NCI-H2227 (cell line): ENCODE data around the gene FN3KRP.
"Not testable (repeated sequence)": the region's sequence is repeated elsewhere in the genome, so short reads cannot be mapped to it uniquely, and the experiment has no call there.

Experiments
- DNase-seq: peaks from one replicate; lab custom pipeline; 2025; ENCODE audit not compliant: unreplicated experiment; lab: John Stamatoyannopoulos, UW

Gene FN3KRP

GRCh38 chr17:82740906-82741759 lies 24.6 kb downstream of the FN3KRP start:
- peak; percentile 44 for DNase-seq

- DNase-seq = no peak
Observed at GRCh38 chr17:82743344-82744219, 27.1 kb downstream of the FN3KRP start.

- not testable (repeated sequence) for DNase-seq
Observed at GRCh38 chr17:82744736-82745135, 28.2 kb downstream of the FN3KRP start.

- DNase-seq = no peak
Observed at GRCh38 chr17:82745524-82745923, 29.0 kb downstream of the FN3KRP start.

GRCh38 chr17:82748756-82749155 lies 32.2 kb downstream of the FN3KRP start:
- no peak for DNase-seq

GRCh38 chr17:82750241-82750908 lies 33.9 kb downstream of the FN3KRP start:
- no peak for DNase-seq

GRCh38 chr17:82751171-82751570 lies 34.7 kb downstream of the FN3KRP start:
- DNase-seq = no peak

GRCh38 chr17:82751571-82752370 lies 35.3 kb downstream of the FN3KRP start, which contains the start of gene TBCD:
Gene TBCD, plus strand, starts transcription at chr17:82752065. Its CDS starts 129 bp downstream, at chr17:82752194.
- DNase-seq = peak; percentile 94

- peak; percentile 42 for DNase-seq
Observed at GRCh38 chr17:82752371-82753200, 36.1 kb downstream of the FN3KRP start.

- no peak for DNase-seq
Observed at GRCh38 chr17:82753201-82753464, 36.6 kb downstream of the FN3KRP start.

- peak; percentile 89 for DNase-seq
Observed at GRCh38 chr17:82754297-82755208, 38.0 kb downstream of the FN3KRP start.

GRCh38 chr17:82756166-82756565 lies 39.7 kb downstream of the FN3KRP start:
- no peak for DNase-seq

- DNase-seq = no peak
Observed at GRCh38 chr17:82765371-82765770, 48.9 kb downstream of the FN3KRP start.

- DNase-seq = no peak
Observed at GRCh38 chr17:82767041-82767754, 50.7 kb downstream of the FN3KRP start.

GRCh38 chr17:82769041-82769440 lies 52.5 kb downstream of the FN3KRP start:
- DNase-seq = no peak

GRCh38 chr17:82772026-82772425 lies 55.5 kb downstream of the FN3KRP start:
- no peak for DNase-seq

- not testable (repeated sequence) for DNase-seq
Observed at GRCh38 chr17:82774456-82774855, 58.0 kb downstream of the FN3KRP start.
